Ascending aorta (tissue), 2 donors: ENCODE measurements around the gene FRMD3. TPM values are rescaled to one million over a fixed set of nuclear protein-coding genes. Genes with fewer than 3 reads are reported as not detected.
A peak's percentile ranks its signal among the peaks of the same experiment; 100 is the strongest.

ENCODE experiments used
- DNase-seq, 2 donors: peaks; one replicate each; pipeline ENCODE4 v3.0.0-alpha.2; 2019; ENCODE audit warnings: low spot score in 2 of 2
- H3K27ac ChIP-seq, 2 donors: fragments of 200-600 bp; sonication (generic); one replicate each; pipeline ENCODE4 v1.5.1; 2016 to 2017; ENCODE audit warnings: mild to moderate bottlenecking in 1 of 2
- H3K27me3 ChIP-seq: fragments of 200-600 bp; sonication (generic); one replicate; pipeline ENCODE4 v1.5.1; 2017
- H3K36me3 ChIP-seq, 2 donors: fragments of 200-600 bp; sonication (generic); one replicate each; pipeline ENCODE4 v1.5.1; 2016
- H3K4me1 ChIP-seq, 2 donors: fragments of 200-600 bp; sonication (generic); one replicate each; pipeline ENCODE4 v1.5.1; 2016 to 2017; ENCODE audit warnings: mild to moderate bottlenecking in 1 of 2
- H3K4me3 ChIP-seq, 2 donors: fragments of 200-600 bp; sonication (generic); one replicate each; pipeline ENCODE4 v1.5.1; 2016 to 2017; ENCODE audit warnings: mild to moderate bottlenecking in 1 of 2
- H3K9me3 ChIP-seq, 2 donors: fragments of 200-600 bp; sonication (generic); one replicate each; pipeline ENCODE4 v1.5.1; 2016
- CTCF ChIP-seq, 3 experiments: fragments of 200-600 bp in 2 of 3; fragments of 450-650 bp in 1 of 3; sonication (generic) in 2 of 3; IDR thresholded peaks; one replicate each; pipeline ENCODE4 v1.5.1; 2016 to 2019; ENCODE audit warnings: antibody characterized with exemption in 3 of 3, mild to moderate bottlenecking in 1 of 3, moderate library complexity in 1 of 3
- intact Hi-C: fragments of 100-400 bp; cut with DNase I; formaldehyde crosslinking; loops from one replicate; pipeline ENCODE4 v1.15.1; 2023
- total RNA-seq: library from RNA; depleted of rRNA; stranded (reverse); fragments of >200 nt; gene quantifications from one replicate; pipeline ENCODE4 v1.1.0, GENCODE V29; 2016

Gene FRMD3
- total RNA-seq, 1 donor from 2014 or later = 8.5 TPM

GRCh38 chr9:83339435-83339834 is 198.8 kb downstream of the FRMD3 start:
- TF ChIP-seq CTCF (IDR thresholded peaks at IDR 0.05) = no peak
- Histone ChIP-seq H3K4me1 (peaks cover 0 to 4% of the 10 kb centered on the region in 2 donors), H3K9me3 (no peaks in the 10 kb centered on the region), H3K4me3 (no peak overlapping the region), H3K27ac (no peak overlapping the region), H3K27me3 (no peaks in the 10 kb centered on the region), H3K36me3 (no peaks in the 10 kb centered on the region)
- intact Hi-C loops = loop anchor here (10.0 kb wide), 2 partner anchors 365 to 575 kb away; partner anchors contain the start of gene UBQLN1
- no peak for DNase-seq

- Histone ChIP-seq H3K4me1 (peaks cover 0 to 4% of the 10 kb centered on the region in 2 donors), H3K9me3 (no peaks in the 10 kb centered on the region), H3K27ac (no peak overlapping the region), H3K4me3 (no peak overlapping the region), H3K27me3 (no peaks in the 10 kb centered on the region), H3K36me3 (no peaks in the 10 kb centered on the region)
- intact Hi-C loops = loop anchor here (10.0 kb wide), 2 partner anchors 368 to 578 kb away; partner anchors contain the start of gene UBQLN1
- no peak for TF ChIP-seq CTCF (IDR thresholded peaks at IDR 0.05)
- DNase-seq = no peak
These were observed 201.5 kb downstream of the FRMD3 start for GRCh38 chr9:83336706-83337105.

DNA sequence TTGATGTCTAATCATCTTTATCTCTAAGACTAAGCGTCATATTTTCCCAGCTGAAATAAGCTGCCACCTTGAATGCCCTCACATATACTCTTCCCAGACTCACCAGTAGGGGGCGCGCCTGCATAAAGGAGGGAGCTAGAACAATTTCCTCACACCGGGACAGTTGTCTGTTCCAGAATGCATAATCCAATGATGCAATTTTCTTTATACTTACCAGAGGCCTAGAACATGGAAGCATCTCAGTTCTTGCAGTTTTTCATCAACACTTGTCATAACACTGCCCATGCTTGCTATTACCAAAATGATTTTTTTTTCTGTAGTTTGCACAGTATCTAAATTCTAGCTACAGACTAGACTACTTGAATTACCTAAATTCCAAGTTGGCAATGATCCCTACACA is 203.9 kb downstream of the FRMD3 start:
- intact Hi-C loops = loop anchor here (1.0 to 10.0 kb wide), 5 partner anchors 204 to 580 kb away; partner anchors contain the start of genes FRMD3 and UBQLN1
- DNase-seq = peak; percentile 18 to 91
- Histone ChIP-seq H3K27ac (no peak overlapping the region), H3K27me3 (no peaks in the 10 kb centered on the region), H3K36me3 (no peaks in the 10 kb centered on the region), H3K9me3 (no peaks in the 10 kb centered on the region), H3K4me1 (peaks cover 0 to 4% of the 10 kb centered on the region in 2 donors), H3K4me3 (no peak overlapping the region)
- peak; percentile 80 to 94 (median 82) for TF ChIP-seq CTCF (IDR thresholded peaks at IDR 0.05)

GRCh38 chr9:83330207-83331196 is 207.7 kb downstream of the FRMD3 start:
- intact Hi-C loops = loop anchor here (5.0 to 10.0 kb wide), 3 partner anchors 252 to 584 kb away; partner anchors contain the start of gene UBQLN1

More at GRCh38 chr9:83330207-83331196, 207.7 kb downstream of the FRMD3 start:
- TF ChIP-seq CTCF (IDR thresholded peaks at IDR 0.05) = no peak
- no peak for DNase-seq
- no peaks in the 10 kb centered on the region for H3K36me3 ChIP-seq
- no peak overlapping the region for H3K27ac ChIP-seq
- H3K4me3 ChIP-seq = no peak overlapping the region
- no peaks in the 10 kb centered on the region for H3K9me3 ChIP-seq
- H3K4me1 ChIP-seq = no peaks in the 10 kb centered on the region
- no peaks in the 10 kb centered on the region for H3K27me3 ChIP-seq
